Suprapubic skin (tissue), 4 donors: Measurements from ENCODE around the gene PODNL1.

Source experiments
- CTCF ChIP-seq, 2 donors: fragments of 200-600 bp in 1 of 2; fragments of 450-650 bp in 1 of 2; sonication (generic) in 1 of 2; IDR thresholded peaks; one replicate each; pipeline ENCODE4 v1.5.1; 2016 to 2019; ENCODE audit warnings: antibody characterized with exemption in 2 of 2, mild to moderate bottlenecking in 1 of 2, moderate library complexity in 1 of 2
- EP300 ChIP-seq: sonication (generic); formaldehyde crosslinking; IDR thresholded peaks from one replicate; pipeline ENCODE4 v1.6.1; 2017; ENCODE audit warnings: antibody characterized with exemption
- POLR2A ChIP-seq, 2 donors: fragments of 450-650 bp; IDR thresholded peaks; one replicate each; pipeline ENCODE4 v1.6.1; 2017; ENCODE audit warnings: antibody characterized with exemption in 2 of 2, mild to moderate bottlenecking in 2 of 2, moderate library complexity in 2 of 2
- POLR2AphosphoS5 ChIP-seq, 3 donors: sonication (generic); formaldehyde crosslinking; IDR thresholded peaks; one replicate each; pipeline ENCODE4 v1.6.1; 2017; ENCODE audit warnings: antibody characterized with exemption in 3 of 3

- TF ChIP-seq CTCF (IDR thresholded peaks at IDR 0.05) (no peak), EP300 (no peak), POLR2A (IDR thresholded peaks at IDR 0.05) (no peak), POLR2AphosphoS5 (IDR thresholded peaks at IDR 0.05) (no peak)
Measured at GRCh38 chr19:13896227-13896626, 42.0 kb downstream of the PODNL1 start.
